Motor neuron (in vitro differentiated cells): ENCODE results near the gene CDH7. TPM values are rescaled to one million over a fixed set of nuclear protein-coding genes. Genes with fewer than 3 reads are reported as not detected.
A peak's percentile ranks its signal among the peaks of the same experiment; 100 is the strongest.

Experiments
- ATAC-seq, 8 experiments: fragments of 200-7000 bp; cut with Tn5 transposase; replicated peaks in 6 of 8; 2 replicates each; pipeline ENCODE4 v1.8.0; 2021; ENCODE audit warnings: mild to moderate bottlenecking in 8 of 8, moderate library complexity in 8 of 8
- H3K27ac ChIP-seq, 2 donors: fragments of 250-450 bp; sonication (Bioruptor Pico); 2 replicates each; pipeline ENCODE4 v1.9.0; 2021; ENCODE audit warnings: antibody characterized with exemption in 2 of 2, mild to moderate bottlenecking in 2 of 2, moderate library complexity in 1 of 2
- H3K4me1 ChIP-seq, 2 donors: fragments of 250-450 bp; sonication (Bioruptor Pico); replicated peaks in 1 of 2; 2 replicates each; pipeline ENCODE4 v1.6.1; 2021; ENCODE audit warnings: antibody characterized with exemption in 2 of 2, mild to moderate bottlenecking in 2 of 2, moderate library complexity in 1 of 2
- H3K4me3 ChIP-seq, 5 donors: fragments of 250-450 bp; sonication (Bioruptor Pico); 2 replicates each; pipeline ENCODE4 v1.9.0; 2021; ENCODE audit warnings: antibody characterized with exemption in 5 of 5, mild to moderate bottlenecking in 5 of 5, moderate library complexity in 4 of 5
- WGBS, 10 experiments: fragments of 450-650 bp; shearing (Covaris generic); methylation state at CpG; one replicate each; pipeline ENCODE4 v1.0.0; 2022; 5-methylcytosine and 5-hydroxymethylcytosine counted together
- in situ Hi-C, 9 experiments: fragments of 400-800 bp; cut with MboI; loops; one replicate each; pipeline ENCODE4 v1.15.0; 2021; ENCODE audit warnings: low sequenced_read_pairs in 9 of 9, low pct_unique_long_range_greater_than_20kb in 2 of 9; ENCODE audit not compliant: unreplicated experiment in 9 of 9
- total RNA-seq, 8 experiments: library from RNA; unstranded; fragments of 300-600 nt; gene quantifications; 2 replicates each; pipeline versions ENCODE4 v1.2.3 to v1.2.4, GENCODE V29; 2022

Gene CDH7
- total RNA-seq, 8 experiments from 2014 or later: under 0.01 to 39.8 (median 17.2) TPM; not detected in 1

GRCh38 chr18:65852273-65852672, 101.5 kb downstream of the CDH7 start:
- in situ Hi-C loops: no loop called here
- no peak overlapping the region for H3K4me3 ChIP-seq
- no peak overlapping the region for H3K27ac ChIP-seq
- H3K4me1 ChIP-seq: no peaks in the 10 kb centered on the region
- 17 to 100% (median 74%) methylated on average over 1 to 3 of the region's 3 CpGs for WGBS, 10 experiments
- no peak for ATAC-seq

- in situ Hi-C loops: no loop called here
- H3K27ac ChIP-seq: no peak overlapping the region
- no peak overlapping the region for H3K4me3 ChIP-seq
- no peaks in the 10 kb centered on the region for H3K4me1 ChIP-seq
- no peak for ATAC-seq
- 0 to 100% (median 56%) methylated on average over 1 to 3 of the region's 3 CpGs; no CpG with 5 or more reads in 1 of the 10 experiments for WGBS, 10 experiments
Observed at GRCh38 chr18:65859075-65859474, 108.3 kb downstream of the CDH7 start.

GRCh38 chr18:65869527-65869926, 118.7 kb downstream of the CDH7 start:
- no peaks in the 10 kb centered on the region for H3K4me1 ChIP-seq
- no peak for ATAC-seq
- no peak overlapping the region for H3K27ac ChIP-seq
- 0 to 58% (median 26%) methylated on average over 1 to 3 of the region's 3 CpGs; no CpG with 5 or more reads in 1 of the 10 experiments for WGBS, 10 experiments
- no peak overlapping the region for H3K4me3 ChIP-seq
- in situ Hi-C loops: no loop called here

DNA sequence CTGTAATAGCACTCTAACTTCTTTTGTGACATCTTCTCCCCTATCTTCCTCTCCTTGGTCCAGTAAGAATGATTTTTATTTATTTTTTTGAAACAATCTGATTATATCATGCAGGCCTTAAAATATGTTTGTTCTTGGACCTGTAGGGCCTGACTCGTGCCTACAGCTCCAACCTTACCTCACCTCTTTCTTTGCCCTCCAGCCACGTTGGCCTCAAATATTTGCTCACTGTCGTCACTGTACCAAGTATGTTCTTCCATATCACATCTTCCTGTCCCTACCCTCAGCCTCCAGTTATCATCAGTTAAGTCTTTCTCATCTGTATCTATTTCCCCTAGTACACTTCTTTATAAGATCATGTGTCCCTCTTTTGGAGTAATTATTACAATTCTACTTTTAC, 125.5 kb downstream of the CDH7 start:
- in situ Hi-C loops: no loop called here
- no peak for ATAC-seq
- no peak overlapping the region for H3K27ac ChIP-seq

DNA sequence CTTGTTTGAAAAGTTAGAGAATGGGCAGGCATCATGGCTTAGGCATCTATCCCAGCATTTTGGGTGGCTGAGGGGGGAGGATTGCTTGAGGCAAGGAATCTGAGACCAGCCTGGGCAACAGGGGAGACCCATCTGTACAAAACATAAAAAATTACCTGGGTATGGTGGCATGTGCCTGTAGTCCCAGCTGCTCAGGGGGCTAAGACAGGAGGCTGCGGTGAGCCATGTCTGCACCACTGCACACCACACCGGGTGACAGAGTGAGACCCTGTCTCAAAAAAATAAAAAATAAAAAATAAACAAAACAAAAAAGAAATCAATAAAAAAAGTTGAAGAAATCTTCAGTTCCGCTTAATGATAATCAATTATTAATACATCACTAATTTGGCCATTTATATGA, 146.5 kb downstream of the CDH7 start:
- Histone ChIP-seq H3K4me1 (no peaks in the 10 kb centered on the region), H3K27ac (no peak overlapping the region), H3K4me3 (no peak overlapping the region)
- ATAC-seq: no peak
- 9 to 100% (median 75%) methylated on average over 3 of the region's 3 CpGs; no CpG with 5 or more reads in 2 of the 10 experiments for WGBS, 10 experiments
- in situ Hi-C loops: no loop called here

More for the DNA sequence above, 125.5 kb downstream of the CDH7 start:
- Histone ChIP-seq H3K4me3 (no peak overlapping the region), H3K4me1 (no peaks in the 10 kb centered on the region)
- 0 to 100% (median 76%) methylated on average over 2 to 3 of the region's 3 CpGs for WGBS, 10 experiments

DNA sequence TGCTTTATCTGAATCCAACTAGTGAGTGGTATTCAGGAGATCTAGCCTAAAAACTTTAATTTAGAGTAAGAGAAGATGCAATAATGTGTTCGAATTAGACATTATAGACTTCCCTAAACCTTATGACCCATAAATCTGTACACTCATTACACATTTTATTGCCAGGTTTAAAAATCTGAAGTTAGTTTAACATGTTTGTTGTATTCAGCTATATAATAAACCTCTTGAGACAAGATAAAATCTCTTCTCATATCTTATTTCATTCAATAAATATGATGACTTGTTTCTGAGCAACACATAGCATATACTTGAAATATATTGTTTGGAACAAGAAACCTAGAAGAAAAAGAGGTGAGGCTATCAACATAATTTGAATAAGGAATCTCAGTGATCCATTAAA, 150.7 kb downstream of the CDH7 start:
- Histone ChIP-seq H3K4me3 (no peak overlapping the region), H3K4me1 (no peaks in the 10 kb centered on the region), H3K27ac (no peak overlapping the region)
- ATAC-seq: no peak
- WGBS, 10 experiments: 0 to 100% (median 48%) methylated on average over 1 of the region's 1 CpG; no CpG with 5 or more reads in 2 of the 10 experiments
- in situ Hi-C loops: no loop called here

- 50 to 100% (median 86%) methylated on average over 1 of the region's 1 CpG; no CpG with 5 or more reads in 5 of the 10 experiments for WGBS, 10 experiments
- ATAC-seq: no peak
Observed at GRCh38 chr18:65906621-65907034, 155.8 kb downstream of the CDH7 start.

DNA sequence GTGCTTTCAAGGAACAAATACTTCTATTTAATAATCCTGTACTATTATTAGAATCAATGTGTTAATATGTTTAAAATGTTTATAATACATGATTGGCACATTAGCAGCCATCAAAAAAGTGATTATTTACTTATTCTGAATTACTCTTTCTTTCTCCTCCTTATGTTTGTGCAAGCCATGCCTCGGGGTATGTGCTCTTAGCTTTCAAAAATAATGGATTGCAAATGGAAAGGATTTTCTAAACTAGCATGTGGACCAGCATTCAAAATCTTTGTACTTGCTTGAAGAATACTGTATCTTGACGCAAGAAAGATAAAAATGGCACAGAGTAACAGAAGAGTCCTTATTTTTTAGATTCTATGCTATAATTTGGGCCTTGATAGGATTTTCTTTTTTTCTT, 156.5 kb downstream of the CDH7 start:
- no peak overlapping the region for H3K27ac ChIP-seq
- in situ Hi-C loops: no loop called here
- ATAC-seq: peak in 1 of 8 experiments; percentile 29
- no peaks in the 10 kb centered on the region for H3K4me1 ChIP-seq
- 0 to 69% (median 33%) methylated on average over 1 to 2 of the region's 2 CpGs for WGBS, 10 experiments
- H3K4me3 ChIP-seq: no peak overlapping the region

More at GRCh38 chr18:65906621-65907034, 155.8 kb downstream of the CDH7 start:
- no peak overlapping the region for H3K4me3 ChIP-seq
- in situ Hi-C loops: no loop called here
- H3K4me1 ChIP-seq: no peaks in the 10 kb centered on the region
- H3K27ac ChIP-seq: no peak overlapping the region

DNA sequence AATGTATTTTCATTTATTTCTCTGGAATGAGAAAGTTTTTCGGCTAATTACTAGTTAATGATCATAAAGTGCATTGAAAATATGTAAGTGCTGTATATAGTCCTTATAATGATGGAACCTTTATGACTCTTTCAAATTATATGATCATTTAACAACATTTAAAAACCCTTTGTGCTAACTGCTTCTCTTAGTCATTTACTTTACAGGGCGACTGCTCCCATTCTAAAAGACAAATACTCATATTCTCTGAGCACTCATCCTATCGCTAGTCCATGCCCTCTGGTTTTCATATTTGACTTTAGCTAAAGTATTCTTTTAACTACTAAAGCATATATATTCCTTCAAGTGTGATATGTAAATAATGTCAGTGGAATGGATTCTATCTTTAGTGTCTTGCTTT, 168.2 kb downstream of the CDH7 start:
- in situ Hi-C loops: no loop called here
- H3K27ac ChIP-seq: no peak overlapping the region
- WGBS, 10 experiments: 0 to 97% (median 84%) methylated on average over 1 to 3 of the region's 3 CpGs
- no peak overlapping the region for H3K4me3 ChIP-seq
- ATAC-seq: no peak
- H3K4me1 ChIP-seq: peaks cover 3 to 33% of the 10 kb centered on the region in 2 donors

GRCh38 chr18:65919663-65920062, 168.9 kb downstream of the CDH7 start:
- WGBS, 10 experiments: 0 to 50% (median 14%) methylated on average over 1 to 3 of the region's 3 CpGs; no CpG with 5 or more reads in 2 of the 10 experiments
- no peak overlapping the region for H3K4me3 ChIP-seq
- ATAC-seq: peak in 5 of 8 experiments; percentile 55 to 98 (median 95)
- peaks cover 3 to 33% of the 10 kb centered on the region in 2 donors for H3K4me1 ChIP-seq
- in situ Hi-C loops: no loop called here
- H3K27ac ChIP-seq: no peak overlapping the region

DNA sequence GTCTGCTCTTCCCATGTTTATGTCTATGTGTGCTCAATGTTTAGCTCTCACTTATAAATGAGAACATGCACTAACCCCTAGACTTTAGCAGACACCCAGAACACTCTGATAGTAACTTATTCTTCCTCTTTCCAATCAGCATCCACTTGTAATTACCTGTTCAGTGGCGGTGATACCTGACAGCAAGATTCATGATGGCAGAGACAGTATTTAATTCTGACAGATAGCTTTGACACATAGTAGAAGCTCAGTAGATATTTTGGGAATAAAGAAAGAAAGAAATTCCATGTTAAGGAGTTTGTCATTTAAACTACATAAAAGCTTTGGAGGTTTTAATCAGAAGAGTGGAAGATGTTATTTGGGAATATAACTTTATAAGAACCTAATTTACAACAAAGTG, 171.3 kb downstream of the CDH7 start:
- in situ Hi-C loops: no loop called here
- no peak overlapping the region for H3K27ac ChIP-seq
- H3K4me1 ChIP-seq: peaks cover 3 to 40% of the 10 kb centered on the region in 2 donors
- H3K4me3 ChIP-seq: no peak overlapping the region
- no peak for ATAC-seq
- WGBS, 10 experiments: 0 to 100% (median 86%) methylated on average over 1 of the region's 1 CpG; no CpG with 5 or more reads in 5 of the 10 experiments

DNA sequence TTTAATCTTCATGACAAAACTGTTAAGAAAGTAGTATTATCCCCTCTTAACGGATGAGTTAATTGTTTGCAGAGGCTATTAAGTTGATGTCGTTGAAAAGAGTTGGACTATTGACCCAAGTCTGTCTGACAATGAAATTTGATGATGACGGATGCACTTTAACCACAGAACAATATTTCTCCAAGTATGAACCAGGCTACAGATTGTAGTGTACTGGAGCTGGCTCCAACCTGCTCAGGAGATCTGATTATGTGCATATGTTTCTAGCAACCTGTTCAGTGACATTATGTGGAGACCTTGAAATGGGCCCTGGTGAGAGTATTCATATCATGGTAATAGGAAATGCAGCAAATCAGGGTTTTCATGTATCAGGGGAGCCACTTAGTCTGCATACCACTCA, 174.1 kb downstream of the CDH7 start:
- Histone ChIP-seq H3K27ac (no peak overlapping the region), H3K4me3 (no peak overlapping the region), H3K4me1 (peaks cover 0 to 17% of the 10 kb centered on the region in 2 donors)
- peak in 3 of 8 experiments; percentile 80 to 88 (median 85) for ATAC-seq
- WGBS, 10 experiments: 0 to 78% (median 53%) methylated on average over 1 to 3 of the region's 3 CpGs; no CpG with 5 or more reads in 1 of the 10 experiments
- in situ Hi-C loops: no loop called here

DNA sequence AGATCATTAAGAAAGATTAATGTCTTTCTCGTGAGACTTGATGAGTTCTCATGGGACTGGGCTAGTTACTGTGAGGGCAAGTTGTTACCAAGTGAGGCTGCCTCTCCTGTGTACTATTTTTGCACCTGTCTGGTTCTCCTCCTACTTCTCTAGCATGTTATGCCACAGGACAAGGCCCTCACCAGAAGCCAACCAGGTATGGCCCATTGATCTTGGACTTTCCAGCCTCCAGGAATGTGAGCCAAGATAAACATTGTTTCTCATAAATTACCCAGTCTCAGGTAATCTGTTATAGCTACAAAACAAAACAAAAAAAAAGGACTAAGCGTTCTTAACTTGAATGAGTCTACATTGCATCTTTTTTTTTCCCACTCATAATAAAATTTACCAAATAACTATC, 184.1 kb downstream of the CDH7 start:
- in situ Hi-C loops: no loop called here
- Histone ChIP-seq H3K4me3 (no peak overlapping the region), H3K4me1 (no peaks in the 10 kb centered on the region), H3K27ac (no peak overlapping the region)
- WGBS, 10 experiments: 0 to 100% (median 39%) methylated on average over 1 to 2 of the region's 2 CpGs; no CpG with 5 or more reads in 2 of the 10 experiments
- ATAC-seq: no peak

DNA sequence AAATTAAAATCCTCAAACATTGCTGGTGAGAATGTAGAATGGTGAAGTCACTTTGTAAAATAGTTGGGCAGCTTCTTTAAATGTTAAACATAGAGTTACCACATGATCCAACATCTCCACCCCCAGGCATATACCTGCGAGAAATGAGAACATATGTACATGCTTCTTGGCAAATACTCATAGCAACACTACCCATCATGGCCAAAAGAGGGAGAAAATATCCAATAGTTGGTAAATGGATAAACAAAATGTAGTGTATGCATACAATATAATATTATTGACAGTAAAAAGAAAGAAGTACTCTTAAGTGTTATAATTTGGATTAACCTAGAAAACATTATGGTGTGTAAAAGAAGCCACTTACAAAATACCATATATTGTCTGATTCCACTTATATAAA, 185.9 kb downstream of the CDH7 start:
- Histone ChIP-seq H3K4me3 (no peak overlapping the region), H3K27ac (no peak overlapping the region), H3K4me1 (no peaks in the 10 kb centered on the region)
- in situ Hi-C loops: no loop called here
- WGBS, 10 experiments: 0 to 90% (median 38%) methylated on average over 1 of the region's 1 CpG; no CpG with 5 or more reads in 4 of the 10 experiments
- ATAC-seq: no peak
